Measurements from ENCODE around the gene HDAC4.

The HDAC4 gene

DNA sequence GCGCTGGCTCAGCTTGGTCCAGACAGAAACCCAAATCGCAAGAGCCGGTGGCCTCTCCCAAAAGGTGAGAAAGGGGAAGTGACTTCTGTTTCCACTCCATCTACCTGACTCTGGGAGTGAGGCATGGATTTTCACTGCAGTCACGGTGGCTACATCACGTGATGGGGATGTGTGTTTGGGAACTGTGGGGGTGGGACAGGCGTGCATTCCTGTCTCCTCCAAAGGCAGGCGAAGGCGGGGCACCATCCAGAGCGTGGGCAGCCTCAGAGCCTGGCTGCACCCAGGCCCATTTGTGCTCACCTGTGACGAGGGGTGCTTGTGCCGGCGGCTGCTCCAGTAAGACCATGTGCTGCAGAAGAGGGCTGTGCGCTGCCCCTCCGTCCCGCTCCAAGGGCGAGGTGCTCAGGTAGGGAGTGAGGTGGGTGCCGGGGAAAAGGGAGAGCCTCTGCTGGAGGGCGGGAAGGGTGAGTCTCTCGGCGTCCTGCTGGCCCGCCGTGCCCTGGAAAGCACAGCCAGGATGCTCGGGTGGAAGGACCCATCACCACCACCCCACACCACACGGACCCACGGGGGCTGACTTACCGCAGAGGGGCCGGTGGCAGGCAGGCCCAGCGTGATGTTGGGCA, 266.8 kb downstream of the HDAC4 start:
- H3K36me3 ChIP-seq (ENCODE audit: control insufficient read depth in 2 of 2, insufficient read depth in 1 of 2, low read length in 2 of 2), result peaks cover 0 to 36% of the 10 kb centered on the region in 2 experiments; a peak in 1 of 3 replicates
- H3K9me3 ChIP-seq (ENCODE audit: control insufficient read depth, insufficient read depth, low read depth, low read length), result no peaks in the 10 kb centered on the region
- no peak overlapping the region for H3K27ac ChIP-seq (ENCODE audit: extremely low read depth, low read depth, low read length)
- TF ChIP-seq, protein P1, sequence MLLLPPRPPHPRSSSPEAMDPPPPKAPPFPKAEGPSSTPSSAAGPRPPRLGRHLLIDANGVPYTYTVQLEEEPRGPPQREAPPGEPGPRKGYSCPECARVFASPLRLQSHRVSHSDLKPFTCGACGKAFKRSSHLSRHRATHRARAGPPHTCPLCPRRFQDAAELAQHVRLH (tag by site-specific recombination; IDR thresholded peaks at IDR 0.05), result no peak
- TF ChIP-seq PRDM1 (tag by site-specific recombination; IDR thresholded peaks at IDR 0.05) (no peak), ZNF214 (tag by site-specific recombination; IDR thresholded peaks at IDR 0.05; ENCODE audit: borderline replicate concordance) (no peak), ZNF837 (tag by site-specific recombination; IDR thresholded peaks at IDR 0.05) (no peak), ZSCAN16 (tag by site-specific recombination; IDR thresholded peaks at IDR 0.05) (no peak), ZNF654 (tag by site-specific recombination; IDR thresholded peaks at IDR 0.05; ENCODE audit: low read depth) (no peak), PRDM6 (tag by site-specific recombination; IDR thresholded peaks at IDR 0.05) (no peak), ZNF155 (tag by site-specific recombination; IDR thresholded peaks at IDR 0.05) (no peak), MYNN (tag by site-specific recombination; IDR thresholded peaks at IDR 0.05; ENCODE audit: borderline replicate concordance) (no peak), ZNF544 (tag by site-specific recombination; IDR thresholded peaks at IDR 0.05) (no peak), ZNF174 (tag by site-specific recombination; IDR thresholded peaks at IDR 0.05) (no peak), MZF1 (tag by site-specific recombination; IDR thresholded peaks at IDR 0.05; ENCODE audit: borderline replicate concordance) (no peak), ZNF335 (tag by site-specific recombination; conservative IDR thresholded peaks at IDR 0.05) (no peak), ZBTB17 (tag by site-specific recombination; IDR thresholded peaks at IDR 0.05) (no peak), ZFP3 (tag by site-specific recombination; IDR thresholded peaks at IDR 0.05; ENCODE audit: low read depth) (no peak), ZNF585B (tag by site-specific recombination; IDR thresholded peaks at IDR 0.05) (no peak), GFI1B (tag by site-specific recombination; IDR thresholded peaks at IDR 0.05) (no peak)
- TF ChIP-seq, protein P2, sequence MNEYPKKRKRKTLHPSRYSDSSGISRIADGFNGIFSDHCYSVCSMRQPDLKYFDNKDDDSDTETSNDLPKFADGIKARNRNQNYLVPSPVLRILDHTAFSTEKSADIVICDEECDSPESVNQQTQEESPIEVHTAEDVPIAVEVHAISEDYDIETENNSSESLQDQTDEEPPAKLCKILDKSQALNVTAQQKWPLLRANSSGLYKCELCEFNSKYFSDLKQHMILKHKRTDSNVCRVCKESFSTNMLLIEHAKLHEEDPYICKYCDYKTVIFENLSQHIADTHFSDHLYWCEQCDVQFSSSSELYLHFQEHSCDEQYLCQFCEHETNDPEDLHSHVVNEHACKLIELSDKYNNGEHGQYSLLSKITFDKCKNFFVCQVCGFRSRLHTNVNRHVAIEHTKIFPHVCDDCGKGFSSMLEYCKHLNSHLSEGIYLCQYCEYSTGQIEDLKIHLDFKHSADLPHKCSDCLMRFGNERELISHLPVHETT (tag by site-specific recombination; IDR thresholded peaks at IDR 0.05), result no peak
- H3K4me1 ChIP-seq (ENCODE audit: control insufficient read depth, insufficient read depth, low read length), result no peaks in the 10 kb centered on the region
- ChIA-PET POLR2A (no interaction called here), CTCF (no interaction called here)
- no peak overlapping the region for H3K4me3 ChIP-seq (ENCODE audit: low read depth, low read length)

DNA sequence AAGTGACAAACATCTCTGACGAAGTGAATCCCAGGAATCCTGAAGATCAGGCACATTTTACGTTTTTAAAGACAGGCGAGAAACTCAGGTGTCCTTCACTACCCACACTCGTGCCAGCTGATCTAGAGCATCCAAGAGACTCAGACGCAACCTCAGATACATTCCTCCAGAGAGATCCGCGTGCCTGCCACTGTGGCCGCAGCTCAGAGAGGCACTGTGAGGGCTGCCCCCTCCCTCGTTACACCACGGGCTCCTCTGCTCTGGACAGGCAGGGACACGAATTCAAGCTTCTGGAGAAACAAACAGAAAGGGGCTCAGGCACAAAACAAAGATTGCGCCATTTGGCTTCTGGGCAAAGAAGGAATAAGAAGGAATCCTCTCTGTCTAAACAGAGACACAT, 268.0 kb downstream of the HDAC4 start:
- ChIA-PET CTCF (no interaction called here), POLR2A (no interaction called here)
- Histone ChIP-seq H3K4me3 (ENCODE audit: low read depth, low read length) (no peak overlapping the region), H3K4me1 (ENCODE audit: control insufficient read depth, insufficient read depth, low read length) (no peaks in the 10 kb centered on the region), H3K36me3 (ENCODE audit: control insufficient read depth in 2 of 2, insufficient read depth in 1 of 2, low read length in 2 of 2) (peaks cover 0 to 36% of the 10 kb centered on the region in 2 experiments; a peak in 1 of 3 replicates), H3K9me3 (ENCODE audit: control insufficient read depth, insufficient read depth, low read depth, low read length) (no peaks in the 10 kb centered on the region), H3K27ac (ENCODE audit: extremely low read depth, low read depth, low read length) (no peak overlapping the region)
- TF ChIP-seq ZNF140 (tag by site-specific recombination; IDR thresholded peaks at IDR 0.05), result no peak
- TF ChIP-seq ZSCAN23 (tag by site-specific recombination; IDR thresholded peaks at IDR 0.05), result no peak
- TF ChIP-seq, protein P3, sequence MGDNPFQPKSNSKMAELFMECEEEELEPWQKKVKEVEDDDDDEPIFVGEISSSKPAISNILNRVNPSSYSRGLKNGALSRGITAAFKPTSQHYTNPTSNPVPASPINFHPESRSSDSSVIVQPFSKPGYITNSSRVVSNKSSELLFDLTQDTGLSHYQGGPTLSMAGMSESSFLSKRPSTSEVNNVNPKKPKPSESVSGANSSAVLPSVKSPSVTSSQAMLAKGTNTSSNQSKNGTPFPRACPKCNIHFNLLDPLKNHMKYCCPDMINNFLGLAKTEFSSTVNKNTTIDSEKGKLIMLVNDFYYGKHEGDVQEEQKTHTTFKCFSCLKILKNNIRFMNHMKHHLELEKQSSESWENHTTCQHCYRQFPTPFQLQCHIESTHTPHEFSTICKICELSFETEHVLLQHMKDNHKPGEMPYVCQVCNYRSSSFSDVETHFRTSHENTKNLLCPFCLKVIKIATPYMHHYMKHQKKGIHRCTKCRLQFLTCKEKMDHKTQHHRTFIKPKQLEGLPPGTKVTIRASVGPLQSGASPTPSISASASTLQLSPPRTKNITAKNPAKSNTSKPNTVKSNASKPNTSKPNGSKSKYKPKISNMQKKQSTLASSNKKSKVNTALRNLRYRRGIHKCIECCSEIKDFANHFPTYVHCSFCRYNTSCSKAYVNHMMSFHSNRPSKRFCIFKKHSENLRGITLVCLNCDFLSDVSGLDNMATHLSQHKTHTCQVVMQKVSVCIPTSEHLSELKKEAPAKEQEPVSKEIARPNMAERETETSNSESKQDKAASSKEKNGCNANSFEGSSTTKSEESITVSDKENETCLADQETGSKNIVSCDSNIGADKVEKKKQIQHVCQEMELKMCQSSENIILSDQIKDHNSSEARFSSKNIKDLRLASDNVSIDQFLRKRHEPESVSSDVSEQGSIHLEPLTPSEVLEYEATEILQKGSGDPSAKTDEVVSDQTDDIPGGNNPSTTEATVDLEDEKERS (tag by site-specific recombination; IDR thresholded peaks at IDR 0.05), result no peak
- no peak for TF ChIP-seq MYNN (tag by site-specific recombination; IDR thresholded peaks at IDR 0.05; ENCODE audit: borderline replicate concordance)
- no peak for TF ChIP-seq ZNF114 (tag by site-specific recombination; IDR thresholded peaks at IDR 0.05)
- no peak for TF ChIP-seq ZNF223 (tag by site-specific recombination; IDR thresholded peaks at IDR 0.05)
- TF ChIP-seq, protein P4, sequence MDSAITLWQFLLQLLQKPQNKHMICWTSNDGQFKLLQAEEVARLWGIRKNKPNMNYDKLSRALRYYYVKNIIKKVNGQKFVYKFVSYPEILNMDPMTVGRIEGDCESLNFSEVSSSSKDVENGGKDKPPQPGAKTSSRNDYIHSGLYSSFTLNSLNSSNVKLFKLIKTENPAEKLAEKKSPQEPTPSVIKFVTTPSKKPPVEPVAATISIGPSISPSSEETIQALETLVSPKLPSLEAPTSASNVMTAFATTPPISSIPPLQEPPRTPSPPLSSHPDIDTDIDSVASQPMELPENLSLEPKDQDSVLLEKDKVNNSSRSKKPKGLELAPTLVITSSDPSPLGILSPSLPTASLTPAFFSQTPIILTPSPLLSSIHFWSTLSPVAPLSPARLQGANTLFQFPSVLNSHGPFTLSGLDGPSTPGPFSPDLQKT (IDR thresholded peaks at IDR 0.05; ENCODE audit: borderline replicate concordance, low read depth, low read length), result no peak
- no peak for TF ChIP-seq ZNF76 (tag by site-specific recombination; IDR thresholded peaks at IDR 0.05; ENCODE audit: borderline replicate concordance, low read depth)
- no peak for TF ChIP-seq ZNF513 (tag by site-specific recombination; IDR thresholded peaks at IDR 0.05)
